Suprapubic skin (tissue), 3 donors: ENCODE measurements around the gene TMC3.

Experiments
- CTCF ChIP-seq, 2 donors: fragments of 200-600 bp in 1 of 2; fragments of 450-650 bp in 1 of 2; sonication (generic) in 1 of 2; IDR thresholded peaks; one replicate each; pipeline ENCODE4 v1.5.1; 2016 to 2019; ENCODE audit warnings: antibody characterized with exemption in 2 of 2, mild to moderate bottlenecking in 1 of 2, moderate library complexity in 1 of 2
- POLR2AphosphoS5 ChIP-seq, 3 donors: sonication (generic); formaldehyde crosslinking; IDR thresholded peaks; one replicate each; pipeline ENCODE4 v1.6.1; 2017; ENCODE audit warnings: antibody characterized with exemption in 3 of 3

GRCh38 chr15:81357180-81357686, 16.8 kb downstream of the TMC3 start:
- no peak for TF ChIP-seq CTCF (IDR thresholded peaks at IDR 0.05)
- TF ChIP-seq POLR2AphosphoS5 (IDR thresholded peaks at IDR 0.05): no peak
